Endometrial microvascular endothelial cells (primary cell): Measurements from ENCODE around the gene EEF2K. TPM values are rescaled to one million over a fixed set of nuclear protein-coding genes. Genes with fewer than 3 reads are reported as not detected.
"Not testable (repeated sequence)": the region's sequence is repeated elsewhere in the genome, so short reads cannot be mapped to it uniquely, and the experiment has no call there.

Experiments
- in situ Hi-C: cut with HindIII; loops from 2 replicates; pipeline ENCODE4 v1.10.0; 2017; ENCODE audit warnings: low sequenced_read_pairs, low pct_unique_long_range_greater_than_20kb; ENCODE audit errors: inconsistent ontology term
- total RNA-seq: library from RNA; depleted of rRNA; stranded (reverse); fragments of >200 nt; gene quantifications from one replicate; pipeline ENCODE4 v1.2.3, GENCODE V29; 2015; ENCODE audit errors: inconsistent ontology term

EEF2K gene
- total RNA-seq, 1 donor from 2014 or later = 23.9 TPM

- in situ Hi-C loops = not testable (repeated sequence)
Measured at GRCh38 chr16:22301423-22301822, 95.3 kb downstream of the EEF2K start.

- in situ Hi-C loops = no loop called here
Measured at GRCh38 chr16:22302776-22303363, 96.8 kb downstream of the EEF2K start.

GRCh38 chr16:22304411-22304810 lies 98.3 kb downstream of the EEF2K start:
- in situ Hi-C loops = no loop called here

GRCh38 chr16:22306788-22307187 lies 100.7 kb downstream of the EEF2K start:
- in situ Hi-C loops = no loop called here

DNA sequence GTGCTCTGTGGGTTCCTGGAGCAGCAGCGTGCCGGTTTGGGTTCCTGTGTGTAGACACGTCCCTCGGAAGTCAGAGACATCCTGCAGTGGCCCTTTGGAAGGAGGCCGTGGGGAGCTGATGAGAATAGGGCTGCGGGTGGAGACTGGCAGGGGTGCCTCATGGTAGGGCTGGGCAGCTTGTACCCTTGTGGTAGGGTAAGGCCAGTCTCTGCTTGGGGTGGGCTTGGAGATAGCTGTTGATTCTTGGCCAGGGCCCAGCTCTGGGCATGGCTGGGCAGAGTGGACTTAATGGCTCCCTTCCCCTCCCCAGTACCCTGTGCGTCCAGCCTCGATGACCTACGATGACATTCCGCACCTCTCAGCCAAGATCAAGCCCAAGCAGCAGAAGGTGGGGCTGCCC lies 101.8 kb downstream of the EEF2K start:
- in situ Hi-C loops = no loop called here

DNA sequence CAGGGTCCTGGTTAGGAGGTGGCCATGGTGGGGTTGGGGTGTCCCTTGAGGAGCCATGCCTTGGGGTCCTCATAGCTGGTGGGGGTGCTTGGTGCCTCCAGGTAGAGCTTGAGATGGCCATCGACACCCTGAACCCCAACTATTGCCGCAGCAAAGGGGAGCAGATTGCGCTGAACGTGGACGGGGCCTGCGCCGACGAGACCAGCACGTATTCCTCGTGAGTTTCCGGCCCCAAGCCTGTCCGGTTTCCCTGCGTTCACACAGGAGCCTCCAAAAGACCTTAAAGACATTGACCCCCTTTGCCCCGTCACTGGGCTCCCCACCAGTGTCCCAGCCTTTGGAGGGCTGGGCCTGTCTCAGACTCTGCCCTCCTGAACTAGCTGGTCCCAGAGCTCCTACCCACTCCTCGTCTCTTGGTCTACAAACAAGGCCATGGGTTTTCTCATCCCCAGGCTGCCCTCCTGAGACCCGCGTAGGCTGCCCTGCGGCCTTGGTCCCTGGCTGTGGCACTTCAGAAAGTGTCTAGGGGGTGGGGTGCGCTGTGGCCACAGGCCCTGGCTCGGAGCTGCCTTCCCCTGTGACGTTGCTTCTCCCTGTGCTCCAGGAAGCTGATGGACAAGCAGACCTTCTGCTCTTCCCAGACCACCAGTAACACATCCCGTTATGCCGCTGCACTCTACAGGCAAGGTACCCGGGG lies 102.9 kb downstream of the EEF2K start:
- in situ Hi-C loops = no loop called here

DNA sequence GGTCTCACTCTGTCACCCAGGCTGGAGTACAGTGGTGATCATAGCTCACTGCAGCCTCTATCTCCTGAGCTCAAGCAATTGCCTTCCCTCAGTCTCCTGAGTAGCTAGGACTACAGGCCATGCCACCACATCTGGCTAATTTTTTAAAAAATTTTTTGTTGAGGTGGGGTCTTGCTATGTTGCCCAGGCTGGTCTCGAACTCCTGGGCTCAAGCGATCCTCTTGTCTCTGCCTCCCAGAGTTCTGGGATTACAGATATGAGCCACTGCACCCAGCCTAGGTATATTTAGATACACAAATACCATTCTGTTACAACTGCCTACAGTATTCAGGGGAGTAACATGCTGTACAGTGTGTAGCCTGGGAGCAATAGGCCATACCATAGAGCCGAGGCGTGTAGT lies 105.4 kb downstream of the EEF2K start:
- in situ Hi-C loops = no loop called here

DNA sequence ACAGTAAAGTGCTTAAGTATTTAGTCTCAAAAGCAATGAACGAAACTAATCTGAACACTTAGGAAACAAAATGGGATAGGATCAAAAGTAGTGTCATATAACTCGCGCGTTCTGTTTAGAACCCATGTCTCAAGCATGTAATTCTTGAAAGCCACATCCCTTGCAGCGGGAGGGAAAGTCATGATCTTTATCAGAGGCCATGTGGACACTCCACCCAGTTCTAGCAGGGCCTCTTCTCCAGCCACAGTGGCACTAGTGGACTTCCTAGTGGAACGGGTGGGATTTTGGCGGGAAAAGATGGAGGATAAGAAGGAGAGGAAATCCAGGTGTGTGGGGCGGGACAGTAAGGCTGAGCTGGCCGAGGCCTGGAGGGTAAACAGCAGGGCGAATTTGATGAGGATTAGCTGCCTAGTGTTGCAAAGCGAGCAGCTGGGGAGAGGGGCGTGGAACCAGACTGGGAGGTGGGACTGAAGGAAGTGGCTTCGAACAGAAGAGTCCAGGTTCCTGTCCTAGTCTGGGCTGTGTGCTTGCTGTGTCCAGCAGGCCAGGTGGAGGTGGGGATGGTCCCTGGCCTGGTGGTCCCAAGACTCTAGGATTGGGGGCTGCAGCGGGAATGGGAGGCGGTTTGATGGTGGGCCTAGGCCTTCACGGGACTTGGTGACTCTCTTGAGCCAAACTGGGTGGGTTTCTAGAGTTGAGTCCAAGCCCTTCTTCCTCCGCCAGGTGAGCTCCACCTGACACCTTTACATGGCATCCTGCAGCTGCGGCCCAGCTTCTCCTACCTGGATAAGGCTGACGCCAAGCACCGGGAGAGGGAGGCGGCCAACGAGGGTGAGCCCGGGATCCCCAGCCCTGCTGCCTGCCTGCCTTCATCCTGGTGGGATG lies 107.1 kb downstream of the EEF2K start:
- in situ Hi-C loops = no loop called here

DNA sequence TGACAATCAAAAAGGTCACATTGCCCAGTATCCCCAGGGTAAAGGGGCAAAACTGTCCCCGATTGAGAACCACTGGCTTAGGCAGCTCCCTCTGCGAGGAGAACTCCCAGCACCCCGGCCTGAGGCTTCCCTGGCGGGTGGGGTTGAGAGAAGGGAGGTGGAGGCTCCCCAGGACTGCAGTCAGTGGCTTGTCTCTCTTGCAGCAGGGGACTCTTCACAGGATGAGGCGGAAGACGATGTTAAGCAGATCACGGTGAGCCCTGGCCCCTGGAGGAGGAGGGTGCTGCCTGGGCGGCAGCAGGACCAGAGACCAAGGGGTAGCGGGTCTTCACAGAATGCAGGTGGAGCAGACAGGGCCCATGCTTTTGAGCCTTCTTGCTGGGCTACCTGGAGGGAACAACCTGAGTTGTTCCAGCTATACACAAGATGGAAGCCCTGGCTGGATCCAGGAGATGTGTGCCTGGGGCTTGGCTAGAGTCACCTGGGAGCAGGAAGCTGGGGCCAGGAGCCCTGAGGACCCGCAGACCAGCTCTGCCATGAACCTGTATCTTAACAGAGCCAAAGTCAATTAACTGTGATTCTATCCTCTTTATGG lies 107.9 kb downstream of the EEF2K start:
- in situ Hi-C loops = no loop called here

GRCh38 chr16:22314661-22315626 lies 108.9 kb downstream of the EEF2K start:
- in situ Hi-C loops = no loop called here

DNA sequence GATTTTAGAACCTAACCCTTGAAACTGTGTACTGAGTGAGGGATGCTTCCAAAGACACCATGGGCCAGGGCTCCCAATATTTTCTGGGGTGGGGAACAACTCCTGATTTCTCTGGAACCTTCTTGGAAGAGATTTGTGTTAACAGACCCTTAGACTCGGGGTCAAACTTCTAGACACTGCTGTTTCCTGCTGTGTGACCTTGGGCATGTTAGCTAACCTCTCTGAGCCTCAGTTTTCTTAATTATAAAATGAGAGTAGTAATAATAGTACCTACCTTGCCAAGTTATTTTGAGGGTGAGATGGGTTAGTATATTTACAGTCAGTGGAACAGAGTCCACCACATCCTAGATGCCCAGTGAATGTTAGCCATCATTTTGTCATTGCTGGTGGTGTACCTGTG lies 109.9 kb downstream of the EEF2K start:
- in situ Hi-C loops = no loop called here

- in situ Hi-C loops = no loop called here
Measured at GRCh38 chr16:22316411-22316811, 110.3 kb downstream of the EEF2K start.

GRCh38 chr16:22317001-22317530 lies 111.0 kb downstream of the EEF2K start:
- in situ Hi-C loops = no loop called here

GRCh38 chr16:22317625-22318024 lies 111.5 kb downstream of the EEF2K start:
- in situ Hi-C loops = no loop called here

GRCh38 chr16:22318690-22319358 lies 112.7 kb downstream of the EEF2K start:
- in situ Hi-C loops = no loop called here

DNA sequence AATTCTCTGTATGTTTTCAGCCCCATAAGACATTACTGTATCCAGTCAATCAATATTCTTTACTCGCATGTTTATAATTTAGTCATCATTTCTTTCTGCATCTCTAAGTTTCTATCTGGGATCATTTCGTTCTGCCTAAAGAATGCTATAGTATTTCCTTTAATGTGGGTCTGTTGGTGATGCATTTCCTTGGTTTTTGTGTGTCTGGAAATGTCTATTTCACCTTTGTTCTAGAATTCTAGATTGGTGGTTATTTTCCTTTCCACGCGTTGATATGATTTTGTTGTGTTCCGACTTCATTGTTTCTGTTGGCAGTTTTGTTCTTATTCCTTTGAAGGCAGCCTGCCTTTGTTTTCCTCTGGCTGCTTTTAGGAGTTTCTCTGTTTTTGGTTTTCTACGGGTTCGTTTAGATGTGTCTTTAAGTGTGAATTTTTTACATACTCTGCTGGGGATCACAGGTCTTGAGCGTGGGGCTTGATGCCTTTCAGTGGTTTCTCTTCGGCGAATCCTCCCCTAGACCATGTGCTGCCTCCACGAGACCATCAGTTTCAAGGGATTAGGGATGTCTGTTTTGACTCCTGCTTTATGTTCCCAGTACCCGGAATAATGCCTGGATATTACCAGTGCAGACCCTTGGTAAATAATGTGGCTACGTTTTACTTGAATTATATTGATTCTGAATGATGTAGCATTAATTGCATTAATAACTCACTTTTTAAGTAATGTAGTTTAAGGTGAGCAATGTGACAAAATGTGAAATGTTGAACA lies 114.7 kb downstream of the EEF2K start:
- in situ Hi-C loops = no loop called here
